DOHH2 (cell line): ENCODE measurements around the gene PCBP3.

Experiments used
- CTCF ChIP-seq: fragments of 200-600 bp; sonication (generic); IDR thresholded peaks from one replicate; pipeline ENCODE4 v1.5.1; 2014; ENCODE audit warnings: antibody characterized with exemption, mild to moderate bottlenecking, low read depth, low read length; ENCODE audit not compliant: poor library complexity, severe bottlenecking
- EZH2phosphoT487 ChIP-seq: fragments of 200-600 bp; sonication (generic); IDR thresholded peaks from 2 replicates; pipeline ENCODE4 v1.6.1; 2017; ENCODE audit warnings: borderline replicate concordance, mild to moderate bottlenecking, antibody characterized with exemption, low read length, moderate library complexity, mixed read lengths

DNA sequence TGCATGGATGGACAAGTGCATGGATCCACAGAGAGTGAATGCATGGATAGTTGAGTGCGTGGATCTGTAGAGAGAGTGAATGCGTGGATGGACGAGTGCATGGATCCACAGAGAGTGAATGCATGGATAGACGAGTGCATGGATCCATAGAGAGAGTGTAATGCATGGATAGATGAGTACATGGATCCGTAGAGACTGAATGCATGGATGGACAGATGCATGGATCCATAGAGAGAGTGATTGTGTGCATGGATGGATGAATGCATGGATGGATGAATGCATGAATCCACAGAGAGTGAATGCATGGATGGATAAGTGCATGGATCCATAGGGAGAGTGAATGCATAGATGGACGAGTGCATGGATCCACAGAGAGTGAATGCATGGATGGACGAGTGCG, 153.8 kb downstream of the PCBP3 start:
- TF ChIP-seq CTCF, result no peak
- TF ChIP-seq EZH2phosphoT487, result no peak
